Loucy (cell line): ENCODE data around the gene IRGQ.

Experiments
- H2AFZ ChIP-seq: fragments of 200-600 bp; sonication (generic); 2 replicates; pipeline ENCODE4 v1.6.0; 2016; ENCODE audit warnings: antibody characterized with exemption, mild to moderate bottlenecking, low read length, moderate library complexity
- H3F3A ChIP-seq: fragments of 200-600 bp; 2 replicates; pipeline ENCODE4 v1.6.0; 2016; ENCODE audit warnings: antibody characterized with exemption, low read depth, mild to moderate bottlenecking
- H3K27me3 ChIP-seq: fragments of 200-600 bp; sonication (generic); 2 replicates; pipeline ENCODE4 v1.6.1; 2014; ENCODE audit warnings: low read length, mild to moderate bottlenecking; ENCODE audit not compliant: insufficient read depth, poor library complexity, severe bottlenecking
- H3K36me3 ChIP-seq: fragments of 200-600 bp; sonication (generic); 2 replicates; pipeline ENCODE4 v1.6.1; 2016; ENCODE audit warnings: low read length; ENCODE audit not compliant: insufficient read depth
- H3K4me1 ChIP-seq: fragments of 200-600 bp; sonication (generic); 2 replicates; pipeline ENCODE4 v1.5.1; 2014; ENCODE audit warnings: low read length, mild to moderate bottlenecking; ENCODE audit not compliant: insufficient read depth, poor library complexity, severe bottlenecking
- H3K4me2 ChIP-seq: fragments of 200-600 bp; sonication (generic); 2 replicates; pipeline ENCODE4 v1.6.0; 2014; ENCODE audit warnings: antibody characterized with exemption, low read length, low read depth, mild to moderate bottlenecking; ENCODE audit not compliant: poor library complexity, severe bottlenecking
- H3K4me3 ChIP-seq: fragments of 200-600 bp; sonication (generic); 2 replicates; pipeline ENCODE4 v1.5.1; 2014; ENCODE audit warnings: low read length, mild to moderate bottlenecking, mixed read lengths; ENCODE audit not compliant: poor library complexity, severe bottlenecking
- H3K79me2 ChIP-seq: fragments of 200-600 bp; sonication (generic); 2 replicates; pipeline ENCODE4 v1.6.1; 2014; ENCODE audit warnings: low read length; ENCODE audit not compliant: insufficient read depth
- H3K9ac ChIP-seq: fragments of 200-600 bp; sonication (generic); 2 replicates; pipeline ENCODE4 v1.6.0; 2014; ENCODE audit warnings: mild to moderate bottlenecking, low read depth, low read length, moderate library complexity; ENCODE audit not compliant: poor library complexity, severe bottlenecking
- H3K9me2 ChIP-seq: fragments of 200-600 bp; sonication (generic); replicated peaks from 2 replicates; pipeline ENCODE4 v1.6.1; 2016; ENCODE audit warnings: low read depth, low read length, mixed read lengths
- H3K9me3 ChIP-seq: fragments of 200-600 bp; sonication (generic); 2 replicates; pipeline ENCODE4 v1.6.1; 2014; ENCODE audit warnings: mild to moderate bottlenecking, antibody characterized with exemption, low read length, low read depth; ENCODE audit not compliant: insufficient read depth
- H4K20me1 ChIP-seq: fragments of 200-600 bp; sonication (generic); 2 replicates; pipeline ENCODE4 v1.6.0; 2014; ENCODE audit warnings: antibody characterized with exemption, low read length, mild to moderate bottlenecking; ENCODE audit not compliant: insufficient read depth, poor library complexity, severe bottlenecking
- CTCF ChIP-seq: fragments of 200-600 bp; sonication (generic); conservative IDR thresholded peaks from 2 replicates; pipeline ENCODE4 v1.5.1; 2014; ENCODE audit warnings: mild to moderate bottlenecking, antibody characterized with exemption, low read length
- EZH2phosphoT487 ChIP-seq: fragments of 200-600 bp; IDR thresholded peaks from 2 replicates; pipeline ENCODE4 v1.6.1; 2018; ENCODE audit warnings: antibody characterized with exemption, mild to moderate bottlenecking, moderate library complexity, borderline replicate concordance

IRGQ gene

DNA sequence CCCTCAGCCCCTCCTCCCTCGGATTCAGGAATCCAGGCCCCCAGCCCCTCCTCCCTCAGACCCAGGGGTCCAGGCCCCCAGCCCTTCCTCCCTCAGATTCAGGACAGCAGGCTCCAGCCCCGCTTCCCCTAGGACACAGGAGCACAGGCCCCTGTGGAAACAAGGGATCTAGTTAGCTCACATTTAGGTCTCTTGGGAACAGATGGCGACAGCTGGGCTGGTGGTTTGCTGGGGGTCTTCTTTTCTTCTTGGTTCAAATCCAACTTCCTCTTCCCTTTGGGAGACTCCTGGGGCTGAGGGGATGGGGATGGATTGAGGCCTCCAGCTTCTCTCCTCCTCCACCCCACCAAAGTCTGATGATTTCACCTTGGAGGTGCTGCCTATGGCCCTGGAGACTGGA, 43.3 kb downstream of the IRGQ start:
- no peaks in the 10 kb centered on the region for H3K9me3 ChIP-seq
- H3F3A ChIP-seq: no peaks in the 10 kb centered on the region
- no peak overlapping the region for H3K4me3 ChIP-seq
- 0 out of 2 replicates have a peak, but pooled peaks cover 5% of the 10 kb centered on the region for H3K79me2 ChIP-seq
- no peaks in the 10 kb centered on the region for H3K9me2 ChIP-seq
- H3K27me3 ChIP-seq: no peaks in the 10 kb centered on the region
- H3K9ac ChIP-seq: no peak overlapping the region
- H3K4me2 ChIP-seq: no peak overlapping the region
- TF ChIP-seq CTCF: no peak
- no peak for TF ChIP-seq EZH2phosphoT487
- no peaks in the 10 kb centered on the region for H4K20me1 ChIP-seq
- no peak overlapping the region for H2AFZ ChIP-seq
- H3K4me1 ChIP-seq: no peaks in the 10 kb centered on the region
- H3K36me3 ChIP-seq: peaks cover 55% of the 10 kb centered on the region; the same call in 1 of the 2 replicates

DNA sequence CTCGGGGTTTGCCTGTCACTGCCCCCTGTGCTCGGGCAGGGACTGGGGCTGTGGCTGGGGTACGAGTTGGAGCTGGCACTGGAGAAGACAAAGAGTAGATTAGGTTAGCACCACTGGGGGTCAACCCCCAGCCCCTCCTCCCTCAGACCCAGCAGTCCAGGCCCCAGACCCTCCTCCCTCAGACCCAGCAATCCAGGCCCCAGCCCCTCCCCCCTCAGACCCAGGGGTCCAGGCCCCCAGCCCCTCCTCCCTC, 43.8 kb downstream of the IRGQ start:
- H4K20me1 ChIP-seq: no peaks in the 10 kb centered on the region
- no peaks in the 10 kb centered on the region for H3K9me3 ChIP-seq
- H3K36me3 ChIP-seq: peaks cover 55% of the 10 kb centered on the region; the same call in 1 of the 2 replicates
- H3K4me3 ChIP-seq: no peak overlapping the region
- no peaks in the 10 kb centered on the region for H3K4me1 ChIP-seq
- H3K9me2 ChIP-seq: no peaks in the 10 kb centered on the region
- 0 out of 2 replicates have a peak, but pooled peaks cover 5% of the 10 kb centered on the region for H3K79me2 ChIP-seq
- H3K9ac ChIP-seq: no peak overlapping the region
- no peaks in the 10 kb centered on the region for H3F3A ChIP-seq
- H2AFZ ChIP-seq: no peak overlapping the region
- H3K4me2 ChIP-seq: no peak overlapping the region
- TF ChIP-seq EZH2phosphoT487 (no peak), CTCF (no peak)
- H3K27me3 ChIP-seq: no peaks in the 10 kb centered on the region

DNA sequence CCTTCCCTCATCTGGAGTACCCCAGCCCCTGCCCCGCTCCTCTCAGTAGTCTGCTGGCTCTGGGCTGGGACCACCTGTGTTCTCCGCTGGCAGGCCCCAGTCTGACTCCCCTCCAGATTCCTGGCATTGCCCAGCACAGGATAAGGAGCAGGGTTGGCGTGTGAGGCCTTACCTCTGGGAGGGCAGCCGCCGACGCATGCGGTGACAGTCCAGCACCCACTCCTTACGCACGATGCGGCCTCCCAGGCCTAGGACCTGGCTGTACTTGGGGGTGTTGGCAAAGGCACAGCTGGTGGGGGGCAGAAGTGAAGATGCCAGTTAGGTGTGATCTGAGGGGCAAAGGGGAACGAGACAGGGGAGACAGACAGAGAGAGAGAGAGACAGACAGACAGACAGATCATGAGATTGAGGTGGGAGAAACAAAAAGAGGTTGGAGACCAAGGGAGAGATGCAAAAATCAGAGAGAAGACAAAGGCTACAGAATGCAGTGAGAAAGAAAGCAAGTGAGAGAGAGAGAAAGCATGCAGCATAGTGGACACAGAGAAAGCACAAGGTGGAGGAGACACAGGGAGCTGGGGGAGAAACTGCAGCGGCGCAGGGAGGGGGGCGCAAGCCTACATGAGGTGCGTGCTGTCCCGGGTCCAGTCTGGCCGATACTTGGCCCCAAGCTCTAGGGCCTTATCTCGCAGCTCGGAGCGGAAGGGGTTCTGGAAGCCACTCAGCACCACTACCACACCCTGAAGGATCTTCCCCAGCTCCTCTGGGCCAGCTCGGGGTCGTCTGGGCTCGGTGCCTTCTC, 44.3 kb downstream of the IRGQ start:
- 0 out of 2 replicates have a peak, but pooled peaks cover 5% of the 10 kb centered on the region for H3K79me2 ChIP-seq
- H4K20me1 ChIP-seq: no peaks in the 10 kb centered on the region
- no peak overlapping the region for H3K4me2 ChIP-seq
- peaks cover 55% of the 10 kb centered on the region; the same call in 1 of the 2 replicates for H3K36me3 ChIP-seq
- no peaks in the 10 kb centered on the region for H3F3A ChIP-seq
- H3K9me3 ChIP-seq: no peaks in the 10 kb centered on the region
- H3K9me2 ChIP-seq: no peaks in the 10 kb centered on the region
- H3K9ac ChIP-seq: no peak overlapping the region
- no peak overlapping the region for H3K4me3 ChIP-seq
- TF ChIP-seq CTCF (no peak), EZH2phosphoT487 (no peak)
- H2AFZ ChIP-seq: no peak overlapping the region
- H3K4me1 ChIP-seq: no peaks in the 10 kb centered on the region
- H3K27me3 ChIP-seq: no peaks in the 10 kb centered on the region
